ENCODE data around the gene PRKG2. TPM values are rescaled to one million over a fixed set of nuclear protein-coding genes. Genes with fewer than 3 reads are reported as not detected.
A peak's percentile ranks its signal among the peaks of the same experiment; 100 is the strongest.

The PRKG2 gene
- polyA plus RNA-seq, 1 donor (not counting 4 experiments of a cell fraction or from before 2014, with no cell fraction given), result 0.68 TPM

GRCh38 chr4:81164623-81165416, 50.2 kb downstream of the PRKG2 start:
- TF ChIP-seq, protein P1, sequence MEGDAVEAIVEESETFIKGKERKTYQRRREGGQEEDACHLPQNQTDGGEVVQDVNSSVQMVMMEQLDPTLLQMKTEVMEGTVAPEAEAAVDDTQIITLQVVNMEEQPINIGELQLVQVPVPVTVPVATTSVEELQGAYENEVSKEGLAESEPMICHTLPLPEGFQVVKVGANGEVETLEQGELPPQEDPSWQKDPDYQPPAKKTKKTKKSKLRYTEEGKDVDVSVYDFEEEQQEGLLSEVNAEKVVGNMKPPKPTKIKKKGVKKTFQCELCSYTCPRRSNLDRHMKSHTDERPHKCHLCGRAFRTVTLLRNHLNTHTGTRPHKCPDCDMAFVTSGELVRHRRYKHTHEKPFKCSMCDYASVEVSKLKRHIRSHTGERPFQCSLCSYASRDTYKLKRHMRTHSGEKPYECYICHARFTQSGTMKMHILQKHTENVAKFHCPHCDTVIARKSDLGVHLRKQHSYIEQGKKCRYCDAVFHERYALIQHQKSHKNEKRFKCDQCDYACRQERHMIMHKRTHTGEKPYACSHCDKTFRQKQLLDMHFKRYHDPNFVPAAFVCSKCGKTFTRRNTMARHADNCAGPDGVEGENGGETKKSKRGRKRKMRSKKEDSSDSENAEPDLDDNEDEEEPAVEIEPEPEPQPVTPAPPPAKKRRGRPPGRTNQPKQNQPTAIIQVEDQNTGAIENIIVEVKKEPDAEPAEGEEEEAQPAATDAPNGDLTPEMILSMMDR (optimal IDR thresholded peaks at IDR 0.05 in 1 of 3, IDR thresholded peaks at IDR 0.05 in 1 of 3, conservative IDR thresholded peaks at IDR 0.05 in 1 of 3; ENCODE audit: extremely low read depth in 1 of 3, insufficient read depth in 2 of 3, low read length in 3 of 3), result no peak
- no peak for TF ChIP-seq EZH2 (IDR thresholded peaks at IDR 0.05; ENCODE audit: low read length)
- Histone ChIP-seq H3K9me1 (ENCODE audit: control insufficient read depth, extremely low read depth, insufficient read depth, low read length) (no peaks in the 10 kb centered on the region), H3K9me3 (ENCODE audit: control insufficient read depth, low read depth, low read length) (no peaks in the 10 kb centered on the region), H4K20me1 (ENCODE audit: control insufficient read depth, extremely low read depth, insufficient read depth, low read length) (no peaks in the 10 kb centered on the region), H3K4me2 (ENCODE audit: control insufficient read depth, extremely low read depth, insufficient read depth, low read depth, low read length) (peak overlapping the region; percentile 39), H3K4me1 (ENCODE audit: control insufficient read depth, extremely low read depth, insufficient read depth, low read length) (peaks cover 26% of the 10 kb centered on the region), H3K79me2 (ENCODE audit: control insufficient read depth, insufficient read depth, low read length) (no peaks in the 10 kb centered on the region), H3K27me3 (ENCODE audit: control insufficient read depth, extremely low read depth, insufficient read depth, low read length) (no peaks in the 10 kb centered on the region), H3K36me3 (ENCODE audit: control insufficient read depth in 2 of 2, extremely low read depth in 1 of 2, insufficient read depth in 2 of 2, low read length in 2 of 2) (no peaks in the 10 kb centered on the region), H3K9ac (ENCODE audit: control insufficient read depth, extremely low read depth, insufficient read depth, low read length) (no peak overlapping the region), H2AFZ (ENCODE audit: control insufficient read depth, low read length) (no peak overlapping the region), H3K4me3 (ENCODE audit: control insufficient read depth in 2 of 3, extremely low read depth in 1 of 3, insufficient read depth in 2 of 3, low read depth in 1 of 3, low read length in 3 of 3) (no peak overlapping the region), H3K27ac (ENCODE audit: control insufficient read depth, insufficient read depth, low read length) (no peak overlapping the region)
- DNase-seq (ENCODE audit: low read depth, low spot score) (peak; percentile 81), FAIRE-seq (peak; percentile 92)
- dilution Hi-C loops (cut with MboI; ENCODE audit: extremely low pct_ligation_motif_present, low sequenced_read_pairs), result no loop called here

- FAIRE-seq, result no peak
These were observed 50.9 kb downstream of the PRKG2 start for GRCh38 chr4:81164126-81164525.

More at GRCh38 chr4:81164126-81164525, 50.9 kb downstream of the PRKG2 start:
- no peaks in the 10 kb centered on the region for H4K20me1 ChIP-seq (ENCODE audit: control insufficient read depth, extremely low read depth, insufficient read depth, low read length)
- H3K4me2 ChIP-seq (ENCODE audit: control insufficient read depth, extremely low read depth, insufficient read depth, low read depth, low read length), result no peak overlapping the region
- no peak overlapping the region for H3K27ac ChIP-seq (ENCODE audit: control insufficient read depth, insufficient read depth, low read length)
- no peaks in the 10 kb centered on the region for H3K27me3 ChIP-seq (ENCODE audit: control insufficient read depth, extremely low read depth, insufficient read depth, low read length)
- H3K9me1 ChIP-seq (ENCODE audit: control insufficient read depth, extremely low read depth, insufficient read depth, low read length), result no peaks in the 10 kb centered on the region
- H2AFZ ChIP-seq (ENCODE audit: control insufficient read depth, low read length), result no peak overlapping the region
- H3K36me3 ChIP-seq (ENCODE audit: control insufficient read depth in 2 of 2, extremely low read depth in 1 of 2, insufficient read depth in 2 of 2, low read length in 2 of 2), result no peaks in the 10 kb centered on the region
- H3K4me3 ChIP-seq (ENCODE audit: control insufficient read depth in 2 of 3, extremely low read depth in 1 of 3, insufficient read depth in 2 of 3, low read depth in 1 of 3, low read length in 3 of 3), result no peak overlapping the region
- H3K4me1 ChIP-seq (ENCODE audit: control insufficient read depth, extremely low read depth, insufficient read depth, low read length), result peaks cover 26% of the 10 kb centered on the region
- H3K9ac ChIP-seq (ENCODE audit: control insufficient read depth, extremely low read depth, insufficient read depth, low read length), result no peak overlapping the region
- no peak for TF ChIP-seq EZH2 (IDR thresholded peaks at IDR 0.05; ENCODE audit: low read length)
- TF ChIP-seq, protein P1 (optimal IDR thresholded peaks at IDR 0.05 in 1 of 3, IDR thresholded peaks at IDR 0.05 in 1 of 3, conservative IDR thresholded peaks at IDR 0.05 in 1 of 3; ENCODE audit: extremely low read depth in 1 of 3, insufficient read depth in 2 of 3, low read length in 3 of 3), result no peak
- no peak for DNase-seq (ENCODE audit: low read depth, low spot score)
- H3K9me3 ChIP-seq (ENCODE audit: control insufficient read depth, low read depth, low read length), result no peaks in the 10 kb centered on the region
- dilution Hi-C loops (cut with MboI; ENCODE audit: extremely low pct_ligation_motif_present, low sequenced_read_pairs), result no loop called here
- no peaks in the 10 kb centered on the region for H3K79me2 ChIP-seq (ENCODE audit: control insufficient read depth, insufficient read depth, low read length)
